Endothelial cell of umbilical vein (primary cell): Measurements from ENCODE around the gene FRK.

Experiments
- EZH2 ChIP-seq: IDR thresholded peaks from 2 replicates; pipeline ENCODE4 v1.6.1; 2012; ENCODE audit warnings: borderline replicate concordance, low read depth, mild to moderate bottlenecking, moderate library complexity, low read length, inconsistent platforms; ENCODE audit not compliant: severe bottlenecking
- POLR2A ChIP-seq: IDR thresholded peaks from 2 replicates; pipeline ENCODE4 v1.6.1; 2012; ENCODE audit warnings: low read depth, mild to moderate bottlenecking, control low read depth, low read length
- POLR2AphosphoS5 ChIP-seq: IDR thresholded peaks from 2 replicates; pipeline ENCODE4 v1.6.1; 2012; ENCODE audit warnings: low read depth, mild to moderate bottlenecking, control low read depth, low read length, moderate library complexity; ENCODE audit not compliant: insufficient read depth
- TF ChIP-seq, protein P1 (sequence below), 2 donors: IDR thresholded peaks; 1 replicate in 1 of 2; 2 replicates in 1 of 2; pipeline ENCODE4 v1.5.1; 2011; ENCODE audit warnings: low read length in 2 of 2, mild to moderate bottlenecking in 2 of 2, moderate library complexity in 2 of 2, control low read depth in 1 of 2, inconsistent platforms in 1 of 2, low read depth in 1 of 2; ENCODE audit not compliant: insufficient read depth in 1 of 2; ENCODE audit errors: extremely low read depth in 1 of 2

DNA sequence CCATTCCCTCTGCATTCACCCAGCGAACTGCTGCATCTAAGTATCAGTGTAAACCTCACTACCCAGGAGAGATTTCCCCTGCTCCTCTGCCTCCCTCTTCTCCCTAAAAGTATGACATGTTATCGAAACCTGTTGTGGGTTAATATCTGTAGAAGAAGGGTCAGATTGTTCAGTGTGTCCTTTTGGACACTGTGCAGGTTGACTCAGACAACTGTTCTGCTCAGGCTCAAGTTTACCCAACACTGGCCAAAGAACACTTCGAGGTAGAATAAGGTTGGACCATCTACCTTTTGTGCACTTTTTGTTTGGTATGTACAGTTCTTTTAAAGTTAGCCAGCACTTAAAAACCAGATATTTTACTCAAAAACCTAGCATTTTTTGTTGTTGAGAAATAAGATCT, 44.6 kb upstream of the FRK start:
- no peak for TF ChIP-seq EZH2
- TF ChIP-seq POLR2AphosphoS5: no peak
- TF ChIP-seq POLR2A: no peak
- TF ChIP-seq, protein P1, sequence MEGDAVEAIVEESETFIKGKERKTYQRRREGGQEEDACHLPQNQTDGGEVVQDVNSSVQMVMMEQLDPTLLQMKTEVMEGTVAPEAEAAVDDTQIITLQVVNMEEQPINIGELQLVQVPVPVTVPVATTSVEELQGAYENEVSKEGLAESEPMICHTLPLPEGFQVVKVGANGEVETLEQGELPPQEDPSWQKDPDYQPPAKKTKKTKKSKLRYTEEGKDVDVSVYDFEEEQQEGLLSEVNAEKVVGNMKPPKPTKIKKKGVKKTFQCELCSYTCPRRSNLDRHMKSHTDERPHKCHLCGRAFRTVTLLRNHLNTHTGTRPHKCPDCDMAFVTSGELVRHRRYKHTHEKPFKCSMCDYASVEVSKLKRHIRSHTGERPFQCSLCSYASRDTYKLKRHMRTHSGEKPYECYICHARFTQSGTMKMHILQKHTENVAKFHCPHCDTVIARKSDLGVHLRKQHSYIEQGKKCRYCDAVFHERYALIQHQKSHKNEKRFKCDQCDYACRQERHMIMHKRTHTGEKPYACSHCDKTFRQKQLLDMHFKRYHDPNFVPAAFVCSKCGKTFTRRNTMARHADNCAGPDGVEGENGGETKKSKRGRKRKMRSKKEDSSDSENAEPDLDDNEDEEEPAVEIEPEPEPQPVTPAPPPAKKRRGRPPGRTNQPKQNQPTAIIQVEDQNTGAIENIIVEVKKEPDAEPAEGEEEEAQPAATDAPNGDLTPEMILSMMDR (IDR thresholded peaks at IDR 0.05; ENCODE audit: extremely low read depth in 1 of 2, insufficient read depth in 1 of 2, low read depth in 1 of 2, low read length in 2 of 2): no peak
